GM10266 (cell line): Measurements from ENCODE around the gene BMF.

ENCODE experiments used
- DNase-seq: peaks from one replicate; pipeline ENCODE4 v3.0.0; 2012; ENCODE audit errors: extremely low spot score
- CTCF ChIP-seq: IDR thresholded peaks from 2 replicates; pipeline ENCODE4 v1.5.1; 2012; ENCODE audit warnings: mild to moderate bottlenecking, low read depth; ENCODE audit not compliant: control insufficient read depth, insufficient read depth; ENCODE audit errors: missing control alignments

Gene BMF

GRCh38 chr15:40072216-40072990, 36.3 kb downstream of the BMF start:
- no peak for DNase-seq

GRCh38 chr15:40070608-40071218, 38.0 kb downstream of the BMF start:
- no peak for TF ChIP-seq CTCF
- DNase-seq = no peak

More at GRCh38 chr15:40072216-40072990, 36.3 kb downstream of the BMF start:
- no peak for TF ChIP-seq CTCF

- peak; percentile 50 for DNase-seq
- no peak for TF ChIP-seq CTCF
These were observed 38.5 kb downstream of the BMF start for GRCh38 chr15:40070166-40070557.

- TF ChIP-seq CTCF = no peak
- peak; percentile 81 for DNase-seq
These were observed 39.2 kb downstream of the BMF start for GRCh38 chr15:40069178-40070165.

GRCh38 chr15:40067921-40068624, 40.6 kb downstream of the BMF start:
- no peak for TF ChIP-seq CTCF
- no peak for DNase-seq

GRCh38 chr15:40066589-40066988, 42.1 kb downstream of the BMF start:
- no peak for DNase-seq
- TF ChIP-seq CTCF = no peak
